Stimulated activated CD4-positive, alpha-beta T cell treated with anti-CD3 and anti-CD28 coated beads, Interleukin-12 subunit alpha, Interleukin-12 subunit beta, amount 100 ng/mL, for 48 hours (primary cell): ENCODE results near the gene SLC3A2.
"Not testable (repeated sequence)": the region's sequence is repeated elsewhere in the genome, so short reads cannot be mapped to it uniquely, and the experiment has no call there.

Experiments used
- DNase-seq, 3 donors: peaks; one replicate each; pipeline ENCODE4 v3.0.0-alpha.2; 2020; ENCODE audit warnings: low read depth in 2 of 3, low spot score in 1 of 3

Gene SLC3A2

DNA sequence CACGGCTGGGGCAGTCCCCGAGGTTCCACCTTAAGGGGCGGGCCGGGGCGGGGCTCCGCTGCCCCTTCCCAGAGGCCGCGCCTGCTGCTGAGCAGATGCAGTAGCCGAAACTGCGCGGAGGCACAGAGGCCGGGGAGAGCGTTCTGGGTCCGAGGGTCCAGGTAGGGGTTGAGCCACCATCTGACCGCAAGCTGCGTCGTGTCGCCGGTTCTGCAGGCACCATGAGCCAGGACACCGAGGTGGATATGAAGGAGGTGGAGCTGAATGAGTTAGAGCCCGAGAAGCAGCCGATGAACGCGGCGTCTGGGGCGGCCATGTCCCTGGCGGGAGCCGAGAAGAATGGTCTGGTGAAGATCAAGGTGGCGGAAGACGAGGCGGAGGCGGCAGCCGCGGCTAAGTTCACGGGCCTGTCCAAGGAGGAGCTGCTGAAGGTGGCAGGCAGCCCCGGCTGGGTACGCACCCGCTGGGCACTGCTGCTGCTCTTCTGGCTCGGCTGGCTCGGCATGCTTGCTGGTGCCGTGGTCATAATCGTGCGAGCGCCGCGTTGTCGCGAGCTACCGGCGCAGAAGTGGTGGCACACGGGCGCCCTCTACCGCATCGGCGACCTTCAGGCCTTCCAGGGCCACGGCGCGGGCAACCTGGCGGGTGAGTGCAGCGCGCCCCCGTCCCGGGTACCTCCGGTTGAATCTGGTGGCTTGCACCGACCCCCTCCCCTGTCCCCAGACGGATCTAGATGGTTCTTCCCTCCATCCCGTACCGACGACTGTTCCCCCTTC is at the start of gene SLC3A2:
TSS of gene SLC3A2 (plus strand) at position 94 of the 776 bp plus-strand sequence. CDS start at position 222, 128 bp downstream.
- peak; percentile 67 to 83 (median 73) for DNase-seq

DNA sequence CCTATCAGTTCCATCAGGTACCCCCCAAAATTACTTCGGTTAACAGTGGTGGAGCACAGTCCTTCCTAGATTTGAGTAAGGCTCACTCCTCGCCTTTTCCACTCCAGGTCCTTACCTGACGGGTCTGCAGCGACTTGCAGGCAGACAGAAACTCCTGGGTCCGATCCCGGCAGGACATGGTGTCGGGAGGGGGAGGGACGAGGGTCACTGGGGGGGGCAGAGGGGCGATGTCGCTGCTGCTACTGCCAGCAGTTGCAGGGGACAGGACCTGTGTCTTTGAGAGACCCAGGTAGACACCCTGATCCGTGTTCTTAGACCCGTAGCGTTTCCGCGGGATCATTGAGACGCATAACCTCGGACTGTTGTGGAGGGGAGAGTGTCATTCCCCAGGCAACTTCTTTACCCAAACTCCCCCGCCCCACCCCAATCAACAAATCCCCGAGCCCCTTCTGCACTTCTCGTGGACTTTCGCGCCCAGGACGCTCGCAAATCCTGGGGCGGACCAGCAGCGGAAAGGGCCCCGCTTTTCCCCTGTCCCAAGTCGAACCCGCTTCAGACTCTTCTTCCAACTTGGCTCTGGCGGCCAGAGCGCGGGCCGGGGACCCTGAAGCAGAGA is 49.7 kb upstream of the SLC3A2 start:
- DNase-seq, result no peak

DNA sequence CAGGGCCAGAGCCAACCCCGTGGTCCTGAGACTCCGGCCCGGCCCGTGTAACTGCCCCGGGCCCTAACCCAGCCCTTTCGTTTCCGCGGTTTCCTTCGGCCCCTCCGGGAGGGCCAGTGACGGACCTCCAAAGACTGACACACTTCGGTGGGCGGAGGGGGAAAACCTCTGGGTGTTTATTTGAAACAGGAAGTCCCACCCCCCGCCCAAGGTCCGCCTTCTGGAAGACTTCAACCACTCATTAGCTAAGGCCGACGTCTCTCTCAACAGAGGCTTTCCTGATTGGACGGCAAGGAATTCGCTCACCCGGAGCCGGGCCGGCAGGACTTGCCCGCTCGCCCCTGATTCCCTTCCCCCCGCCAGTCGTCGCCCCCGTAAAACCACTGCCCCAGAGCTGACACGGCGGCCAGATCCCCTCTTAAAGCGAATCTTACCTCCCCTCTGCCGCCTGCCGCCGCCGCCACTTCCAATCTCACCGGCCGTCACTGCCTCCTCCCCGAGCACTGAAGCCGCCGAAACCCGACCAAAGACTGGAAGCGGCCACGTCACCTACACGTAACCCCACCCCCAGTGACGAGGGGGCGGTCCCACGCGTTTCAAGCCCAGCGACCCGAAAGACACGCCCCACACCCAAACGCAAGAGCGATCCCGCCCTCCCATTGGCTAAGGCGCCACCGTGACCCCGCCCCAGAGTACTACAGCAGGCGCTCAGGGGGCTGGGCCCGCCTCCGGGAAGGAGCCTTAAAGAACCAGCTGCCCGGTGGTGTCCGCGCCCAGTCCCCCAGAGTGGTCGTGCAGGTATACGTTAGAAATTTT is 49.0 kb upstream of the SLC3A2 start, which contains the start of gene STX5:
TSS of gene STX5 (minus strand) at position 532 of the 816 bp plus-strand sequence. CDS start 808 bp downstream, outside the sequence.
- DNase-seq, result peak; percentile 98 to 99 (median 99)

DNA sequence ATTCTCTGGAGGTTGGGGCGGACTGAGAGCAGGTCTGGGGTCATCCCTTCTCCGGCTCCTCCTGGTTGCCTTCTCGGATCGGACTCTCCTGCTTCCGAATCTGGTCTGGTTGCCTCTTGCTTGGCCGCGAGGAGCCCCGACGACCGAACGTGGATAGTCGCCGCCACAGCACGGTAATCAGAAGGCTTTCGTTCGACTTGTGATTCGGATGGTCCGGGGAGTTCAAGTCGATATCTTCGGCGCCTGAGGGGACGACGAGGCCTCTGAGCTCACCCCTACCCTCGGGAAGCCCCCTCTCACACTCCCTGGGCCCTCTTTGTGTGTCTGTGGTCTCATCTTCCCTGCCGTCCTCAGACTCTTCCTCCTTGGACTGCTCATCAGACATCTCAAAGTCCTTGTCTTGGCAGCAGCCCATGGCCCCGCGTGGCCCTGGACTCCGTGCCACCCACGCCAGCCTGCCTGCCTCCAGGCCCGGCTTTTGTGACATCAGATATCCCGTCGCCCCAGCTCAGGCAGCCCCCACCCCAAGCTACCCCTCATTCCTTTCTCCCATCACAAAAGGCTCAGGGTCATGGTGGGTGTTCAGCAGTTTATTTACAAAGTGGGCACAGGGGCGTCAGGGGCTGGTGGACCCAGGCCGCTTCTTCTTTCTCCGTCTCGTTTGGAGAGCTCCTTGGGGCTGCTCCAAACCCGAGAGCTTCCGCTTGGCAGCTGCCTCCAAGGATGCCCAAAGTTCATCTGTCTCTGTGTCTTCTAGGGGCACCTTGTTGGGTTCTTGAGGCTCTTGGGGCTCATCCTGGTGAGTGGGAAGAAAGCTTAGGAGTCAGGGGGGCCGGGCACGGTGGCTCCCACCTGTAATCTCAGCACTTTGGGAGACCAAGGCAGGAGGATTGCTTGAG is 48.1 kb upstream of the SLC3A2 start, which contains the start of gene TEX54:
TSS of gene TEX54 (minus strand) at position 506 of the 899 bp plus-strand sequence.
- no peak for DNase-seq

DNA sequence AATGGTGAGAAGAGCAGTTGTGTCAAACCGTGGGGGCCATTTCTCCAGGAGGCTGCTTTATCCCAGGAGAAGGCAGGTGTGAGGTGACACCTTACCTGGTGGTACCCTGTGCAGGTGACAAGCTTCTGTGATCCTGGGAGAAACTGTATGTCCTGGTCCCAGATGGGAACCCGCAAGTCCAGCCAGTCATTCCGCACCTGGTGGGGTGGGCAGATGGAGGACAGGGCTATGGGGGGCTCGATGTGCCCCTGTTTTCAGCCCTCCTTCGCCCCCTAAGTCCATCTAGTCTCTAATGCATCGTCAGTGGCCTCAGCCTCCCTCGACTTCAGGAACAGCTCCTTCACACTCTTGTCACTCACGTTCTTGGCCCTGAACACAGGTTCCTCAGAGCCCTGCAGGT is 45.4 kb upstream of the SLC3A2 start:
- no peak for DNase-seq

DNA sequence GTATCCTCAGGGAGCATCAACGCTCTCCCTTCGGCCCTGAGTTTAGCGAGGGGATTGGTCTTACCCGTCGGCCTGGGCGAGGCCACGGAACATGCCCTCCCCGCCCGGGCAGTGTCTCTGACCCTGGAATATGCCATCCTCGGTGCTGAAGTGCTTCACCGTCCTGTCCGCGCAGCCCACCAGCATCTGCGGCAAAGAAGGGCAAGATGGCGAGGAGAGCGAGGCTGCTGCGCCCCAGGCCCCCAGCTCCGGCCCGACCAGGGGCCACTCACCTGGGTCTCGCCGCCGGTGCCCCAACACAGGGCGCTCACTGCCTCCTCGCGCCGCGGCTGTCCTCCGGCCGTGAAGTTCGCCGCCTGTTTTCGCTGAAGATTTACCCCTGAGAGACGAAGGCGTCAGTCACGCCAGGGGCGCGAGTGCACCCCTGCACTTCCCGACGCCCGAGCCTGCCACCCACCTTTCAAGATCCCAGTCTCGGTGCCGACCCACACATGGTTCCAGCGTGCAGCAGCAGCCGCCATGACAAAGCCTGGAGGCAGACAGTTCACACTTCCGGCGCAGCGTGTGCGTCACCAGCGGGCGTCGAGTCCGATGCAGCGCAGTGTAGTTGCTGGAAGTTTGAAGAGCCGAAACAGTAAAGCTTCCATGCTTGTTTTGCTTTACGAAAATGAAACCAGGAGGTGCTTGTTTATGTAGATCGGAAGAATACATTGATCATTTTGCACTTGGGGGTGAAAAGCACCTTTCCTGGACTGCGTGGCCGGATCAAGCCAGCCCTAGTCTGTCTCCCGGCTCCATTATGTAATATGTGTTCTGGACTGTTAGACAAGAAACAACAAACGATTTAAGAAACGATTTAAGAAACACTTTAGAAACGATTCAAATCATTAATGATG is 41.4 kb upstream of the SLC3A2 start, which contains the start of gene WDR74:
TSS of gene WDR74 (minus strand) at position 541 of the 896 bp plus-strand sequence. CDS start at position 521, 20 bp downstream.
- peak; percentile 85 to 89 (median 85) for DNase-seq

DNA sequence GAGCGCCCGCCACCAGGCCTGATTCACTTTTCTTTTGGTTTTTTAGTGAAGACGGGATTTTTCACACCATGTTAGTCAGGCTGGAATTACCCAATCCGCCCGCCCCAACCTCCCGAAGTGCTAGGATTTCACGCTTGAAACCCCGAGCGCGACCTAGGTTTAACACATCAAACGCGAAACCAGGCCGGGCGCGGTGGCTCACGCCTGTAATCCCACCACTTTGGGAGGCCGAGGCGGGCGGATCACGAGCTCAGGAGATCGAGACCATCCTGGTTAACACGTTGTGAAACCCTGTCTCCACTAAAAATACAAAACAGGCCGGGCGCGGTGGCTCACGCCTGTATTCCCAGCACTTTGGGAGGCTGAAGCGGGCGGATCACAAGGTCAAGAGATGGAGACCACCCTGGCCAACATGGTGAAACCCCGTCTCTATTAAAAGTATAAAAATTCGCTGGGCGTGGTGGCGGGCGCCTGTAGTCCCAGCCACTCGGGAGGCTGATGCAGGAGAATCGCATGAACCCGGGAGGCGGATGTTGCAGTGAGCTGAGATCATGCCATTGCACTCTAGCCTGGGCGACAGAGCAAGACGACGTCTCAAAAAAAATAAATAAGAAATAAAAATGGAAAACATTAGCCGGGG is 39.9 kb upstream of the SLC3A2 start:
- DNase-seq, result peak; percentile 71 to 84 (median 83)

DNA sequence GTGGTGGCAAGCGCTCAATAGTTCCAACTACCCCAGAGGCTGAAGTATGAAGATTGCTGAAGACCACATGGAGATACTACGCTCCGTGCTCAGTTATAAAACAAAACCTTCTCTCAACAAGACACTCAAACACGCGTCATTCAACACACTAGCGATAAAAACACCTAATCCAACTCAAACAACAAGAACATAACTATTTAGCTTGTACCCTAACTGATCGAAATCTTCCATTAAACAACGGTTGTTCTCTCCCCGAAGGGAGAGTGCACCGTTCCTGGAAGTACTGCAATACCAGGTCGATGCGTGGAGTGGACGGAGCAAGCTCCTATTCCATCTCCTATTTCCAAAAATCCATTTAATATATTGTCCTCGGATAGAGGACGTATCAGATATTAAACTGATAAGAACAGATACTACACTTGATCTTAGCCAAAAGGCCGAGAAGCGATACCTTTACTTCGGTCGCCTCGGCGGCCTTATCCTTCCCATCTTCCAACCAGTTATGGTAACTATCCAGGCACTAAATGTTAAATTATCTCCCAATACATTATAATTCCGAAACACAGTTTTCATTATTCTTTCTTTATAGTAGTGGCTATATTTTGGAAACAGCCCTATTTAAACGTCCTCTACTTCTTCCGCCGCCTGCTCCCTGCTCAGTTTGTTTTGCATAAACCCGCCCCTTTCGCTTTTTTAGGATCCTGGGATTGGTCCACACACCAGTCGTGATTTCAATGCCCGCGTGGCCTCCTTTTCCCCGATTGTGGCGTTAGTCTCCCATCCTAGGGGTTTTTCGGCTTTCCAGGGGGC is 39.1 kb upstream of the SLC3A2 start:
- DNase-seq, result peak; percentile 74 to 89 (median 78)

DNA sequence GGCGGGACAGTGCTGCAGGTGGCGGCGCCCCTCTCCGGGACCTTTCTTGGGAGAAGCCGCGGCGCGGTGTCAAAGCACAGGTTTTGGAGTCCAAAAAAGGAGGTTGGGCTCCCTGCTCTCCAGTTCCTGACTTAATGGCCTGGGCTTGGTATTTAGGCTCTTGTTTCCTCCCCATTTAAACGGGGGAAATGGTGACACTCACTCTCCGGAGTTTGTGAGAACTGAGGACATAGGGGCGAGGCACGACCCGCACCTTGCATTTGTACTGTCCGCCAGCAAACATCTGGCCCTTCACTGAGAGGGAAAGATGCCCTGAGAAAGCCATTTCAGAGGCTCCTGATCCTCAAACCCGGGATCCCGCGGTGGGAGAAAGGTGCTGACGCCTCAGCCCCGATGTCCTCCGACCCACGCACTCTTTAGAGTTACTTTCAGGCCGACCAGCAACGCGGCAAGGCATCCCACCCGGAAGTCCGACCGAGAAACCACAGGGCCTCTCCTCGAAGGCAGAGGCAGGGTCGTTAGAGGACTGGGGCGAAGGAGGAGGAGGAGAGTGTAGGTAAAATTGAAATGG is 38.4 kb upstream of the SLC3A2 start:
- no peak for DNase-seq

DNA sequence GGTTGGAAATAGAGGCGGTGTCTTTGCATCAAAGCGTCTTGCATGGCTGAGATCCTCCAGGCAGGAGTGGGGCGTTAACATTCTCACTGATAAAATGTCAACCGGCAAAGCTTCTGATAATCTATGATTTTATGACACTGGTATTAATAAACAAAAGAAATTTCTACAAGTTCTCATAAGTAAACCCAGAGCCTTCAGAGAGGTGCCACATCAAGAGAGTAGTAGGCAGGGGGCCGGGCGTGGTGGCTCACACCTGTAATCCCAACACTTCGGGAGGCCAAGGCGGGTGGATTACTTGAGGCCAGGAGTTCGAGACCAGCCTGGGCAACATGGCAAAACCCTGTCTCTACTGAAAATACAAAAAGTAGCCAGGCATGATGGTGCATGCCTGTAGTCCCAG is 37.8 kb upstream of the SLC3A2 start:
- DNase-seq, result not testable (repeated sequence)

DNA sequence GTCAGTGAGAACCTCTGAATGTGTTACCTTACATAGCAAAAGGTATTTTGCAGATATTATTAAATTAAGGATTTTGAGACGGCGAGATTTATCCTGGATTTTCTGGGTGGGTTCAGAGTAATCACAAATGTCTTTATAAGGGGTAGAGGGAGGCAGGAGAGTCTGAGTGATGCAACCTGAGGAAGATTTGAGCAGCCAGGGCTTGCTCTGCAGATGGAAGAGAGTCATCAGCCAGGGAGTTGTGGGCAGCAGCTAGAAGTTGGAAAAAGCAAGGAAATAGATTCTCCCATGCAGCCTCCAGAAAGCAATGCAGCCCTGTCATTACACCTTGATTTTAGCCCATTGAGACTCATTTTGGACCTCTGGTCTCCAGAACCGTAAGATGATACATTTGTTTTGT is 37.2 kb upstream of the SLC3A2 start:
- no peak for DNase-seq

DNA sequence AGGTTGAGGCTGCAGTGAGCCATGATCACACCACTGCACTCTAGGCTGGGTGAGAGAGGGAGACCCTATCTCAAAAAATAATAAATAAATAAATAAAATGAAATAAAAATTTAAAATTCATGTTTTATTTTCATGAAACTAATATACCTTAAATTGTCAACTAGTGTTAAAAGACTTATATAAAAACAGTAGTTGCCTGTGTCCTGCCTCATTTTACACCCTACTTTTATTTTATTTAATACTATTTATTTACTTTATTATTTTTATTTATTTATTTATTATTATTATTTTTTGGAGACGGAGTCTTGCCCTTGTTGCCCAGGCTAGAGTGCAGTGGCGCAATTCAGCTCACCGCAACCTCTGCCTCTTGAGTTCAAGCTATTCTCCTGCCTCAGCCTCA is 36.5 kb upstream of the SLC3A2 start:
- no peak for DNase-seq

DNA sequence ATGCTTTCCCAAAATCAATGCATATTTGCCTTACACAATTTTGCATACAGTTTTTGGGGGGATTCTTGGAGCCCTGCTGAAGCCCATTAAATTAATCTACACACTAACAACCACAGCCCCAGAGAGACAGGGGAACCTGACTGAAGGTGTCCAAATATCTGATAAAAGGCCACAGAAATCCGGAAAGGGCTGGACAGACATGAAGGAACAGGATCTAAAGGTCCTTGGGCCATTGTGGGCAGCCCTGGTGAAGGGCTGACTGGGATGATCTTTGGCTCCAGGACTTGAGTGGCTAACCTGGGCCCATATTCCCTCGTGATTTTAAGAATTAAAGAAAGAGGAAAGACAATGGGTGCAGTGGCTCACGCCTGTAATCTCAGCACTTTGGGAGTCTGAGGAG is 34.5 kb upstream of the SLC3A2 start:
- DNase-seq, result no peak

DNA sequence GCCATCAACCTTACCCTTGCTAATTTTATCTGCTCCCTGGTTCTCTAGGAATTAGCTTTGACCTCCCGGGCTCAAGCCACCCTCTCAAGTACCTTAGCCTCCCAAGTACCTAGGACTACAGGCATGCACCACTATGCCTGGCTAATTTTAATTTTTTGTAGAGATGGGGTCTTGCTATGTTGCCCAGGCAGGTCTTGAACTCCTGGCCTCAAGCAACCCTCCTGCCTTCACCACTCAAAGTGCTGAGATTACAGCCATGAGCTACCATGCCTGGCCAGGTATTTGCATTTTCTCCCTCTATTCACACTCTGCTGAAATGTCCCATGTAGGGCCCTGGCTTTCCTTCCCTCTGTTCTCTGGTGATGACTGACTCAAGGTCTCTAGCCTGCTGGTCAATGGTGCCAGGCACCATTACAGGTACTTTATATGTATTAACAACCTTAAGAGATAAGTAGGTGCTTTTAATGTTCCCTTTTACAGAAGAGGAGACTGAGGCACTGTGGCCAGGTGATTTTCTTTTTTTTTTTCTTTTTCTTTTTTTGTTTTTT is 32.9 kb upstream of the SLC3A2 start:
- DNase-seq, result no peak

DNA sequence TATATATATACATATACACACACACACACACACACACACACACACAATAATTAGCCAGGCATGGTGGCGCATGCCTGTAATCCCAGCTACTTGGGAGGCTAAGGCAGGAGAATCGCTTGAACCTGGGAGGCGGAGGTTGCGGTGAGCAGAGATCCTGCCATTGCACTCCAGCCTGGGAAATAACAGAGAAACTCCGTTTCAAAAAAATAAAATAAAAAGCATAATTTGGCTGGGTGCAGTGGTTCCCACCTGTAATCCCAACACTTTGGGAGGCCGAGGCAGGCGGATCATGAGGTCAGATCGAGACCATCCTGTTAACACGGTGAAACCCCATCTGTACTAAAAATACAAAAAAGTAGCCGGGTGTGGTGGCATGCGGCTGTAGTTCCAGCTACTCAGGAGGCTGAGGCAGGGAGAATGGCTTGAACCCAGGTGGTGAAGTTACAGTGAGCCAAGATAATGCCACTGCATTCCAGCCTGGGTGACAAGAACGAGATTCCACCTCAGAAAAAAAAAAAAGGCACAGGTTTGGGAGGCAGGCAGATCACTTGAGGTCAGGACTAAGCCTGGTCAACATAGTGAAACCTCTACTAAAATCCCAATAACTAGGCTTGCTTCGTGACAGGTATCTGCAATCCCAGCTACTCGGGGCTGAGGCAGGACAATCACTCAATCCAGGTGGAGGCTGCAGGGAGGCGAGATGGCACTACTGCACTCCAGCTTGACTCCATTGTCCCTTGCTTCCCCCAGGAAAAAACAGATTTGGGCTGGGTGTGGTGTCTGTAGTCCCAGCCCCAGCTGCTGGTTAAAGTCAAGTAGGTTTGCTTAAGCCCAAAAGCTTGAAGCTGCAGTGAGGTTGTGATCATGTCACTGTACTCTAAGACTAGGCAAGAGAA is 29.5 kb upstream of the SLC3A2 start:
- peak in 1 of 3 donors; percentile 45 for DNase-seq

DNA sequence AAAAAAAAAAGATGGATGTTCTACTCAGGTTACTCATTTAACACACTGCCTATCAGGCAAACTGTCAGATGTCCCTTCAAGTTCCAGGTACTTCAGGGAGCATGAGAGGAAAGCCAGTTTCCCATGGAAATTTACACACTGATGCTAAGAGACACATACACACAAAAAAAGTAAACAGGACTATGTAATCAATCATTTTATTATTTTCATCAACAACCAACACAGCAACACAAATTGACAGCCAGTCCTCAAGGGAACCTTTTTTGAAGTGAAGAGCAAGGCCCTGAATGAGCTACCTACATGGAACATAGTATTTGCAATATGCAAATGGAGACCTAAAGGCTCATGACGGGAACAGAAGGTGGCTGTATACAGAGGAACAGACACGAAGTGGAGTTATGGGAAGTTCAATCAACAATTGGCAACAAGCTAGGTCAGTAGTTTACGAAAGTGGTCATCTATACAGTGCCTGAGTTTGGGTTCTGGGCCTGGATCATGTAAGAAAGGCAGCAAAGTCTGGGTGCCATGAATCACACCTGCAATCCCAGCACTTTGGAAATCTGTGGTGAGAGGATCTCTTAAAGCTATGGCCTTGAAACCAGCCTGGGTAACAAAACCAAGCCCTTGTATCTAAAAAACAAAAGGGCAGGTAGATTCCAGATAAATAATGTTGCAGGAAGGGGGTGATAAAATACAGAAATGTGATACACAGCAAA is 28.7 kb upstream of the SLC3A2 start:
- DNase-seq, result no peak
